ENCODE measurements around the gene CLSTN1.

Gene CLSTN1

GRCh38 chr1:9724706-9725476, 98.9 kb downstream of the CLSTN1 start:
- Histone ChIP-seq H3K4me3 (ENCODE audit: low read depth, low read length, poor library complexity, severe bottlenecking) (no peak overlapping the region), H3K9me2 (ENCODE audit: low read depth, low read length) (no peaks in the 10 kb centered on the region), H3K27ac (ENCODE audit: low read depth, low read length, poor library complexity, severe bottlenecking) (peak overlapping the region; percentile 23), H3K9ac (ENCODE audit: low read length) (no peak overlapping the region), H3K9me3 (ENCODE audit: low read length) (peaks cover 5% of the 10 kb centered on the region; the same call in 1 of the 2 replicates), H2AFZ (ENCODE audit: low read length) (no peak overlapping the region), H3K36me3 (ENCODE audit: insufficient read depth, low read length) (peaks cover 69% of the 10 kb centered on the region), H3K27me3 (ENCODE audit: insufficient read depth, low read length) (no peaks in the 10 kb centered on the region), H4K20me1 (ENCODE audit: insufficient read depth, low read length) (no peaks in the 10 kb centered on the region), H3K4me1 (ENCODE audit: insufficient read depth, low read length, severe bottlenecking) (peaks cover 13% of the 10 kb centered on the region), H3F3A (ENCODE audit: insufficient read depth, low read length) (0 out of 2 replicates have a peak, but pooled peaks cover 3% of the 10 kb centered on the region), H3K79me2 (ENCODE audit: insufficient read depth, low read length) (no peaks in the 10 kb centered on the region), H3K4me2 (ENCODE audit: low read length) (no peak overlapping the region)
- no peak for TF ChIP-seq EZH2 (IDR thresholded peaks at IDR 0.05; ENCODE audit: borderline replicate concordance, low read length)
- TF ChIP-seq CTCF (IDR thresholded peaks at IDR 0.05; ENCODE audit: low read length): peak; percentile 87

GRCh38 chr1:9723926-9724325, 99.8 kb downstream of the CLSTN1 start:
- Histone ChIP-seq H3K27ac (ENCODE audit: low read depth, low read length, poor library complexity, severe bottlenecking) (no peak overlapping the region), H3K9me3 (ENCODE audit: low read length) (peaks cover 5% of the 10 kb centered on the region; the same call in 1 of the 2 replicates), H3K9ac (ENCODE audit: low read length) (no peak overlapping the region), H4K20me1 (ENCODE audit: insufficient read depth, low read length) (no peaks in the 10 kb centered on the region), H3K4me2 (ENCODE audit: low read length) (no peak overlapping the region), H3K36me3 (ENCODE audit: insufficient read depth, low read length) (peaks cover 63% of the 10 kb centered on the region), H3K4me1 (ENCODE audit: insufficient read depth, low read length, severe bottlenecking) (peaks cover 22% of the 10 kb centered on the region), H3F3A (ENCODE audit: insufficient read depth, low read length) (0 out of 2 replicates have a peak, but pooled peaks cover 3% of the 10 kb centered on the region), H3K27me3 (ENCODE audit: insufficient read depth, low read length) (no peaks in the 10 kb centered on the region), H3K9me2 (ENCODE audit: low read depth, low read length) (no peaks in the 10 kb centered on the region), H2AFZ (ENCODE audit: low read length) (no peak overlapping the region), H3K4me3 (ENCODE audit: low read depth, low read length, poor library complexity, severe bottlenecking) (no peak overlapping the region), H3K79me2 (ENCODE audit: insufficient read depth, low read length) (no peaks in the 10 kb centered on the region)
- TF ChIP-seq EZH2 (IDR thresholded peaks at IDR 0.05; ENCODE audit: borderline replicate concordance, low read length): no peak
- TF ChIP-seq CTCF (IDR thresholded peaks at IDR 0.05; ENCODE audit: low read length): no peak

GRCh38 chr1:9723068-9723805, 100.5 kb downstream of the CLSTN1 start:
- Histone ChIP-seq H3K27ac (ENCODE audit: low read depth, low read length, poor library complexity, severe bottlenecking) (no peak overlapping the region), H3K9ac (ENCODE audit: low read length) (no peak overlapping the region), H3K9me3 (ENCODE audit: low read length) (peaks cover 5% of the 10 kb centered on the region; the same call in 1 of the 2 replicates), H3K27me3 (ENCODE audit: insufficient read depth, low read length) (no peaks in the 10 kb centered on the region), H3K4me2 (ENCODE audit: low read length) (no peak overlapping the region), H4K20me1 (ENCODE audit: insufficient read depth, low read length) (no peaks in the 10 kb centered on the region), H3K9me2 (ENCODE audit: low read depth, low read length) (no peaks in the 10 kb centered on the region), H3K36me3 (ENCODE audit: insufficient read depth, low read length) (peaks cover 62% of the 10 kb centered on the region), H3K79me2 (ENCODE audit: insufficient read depth, low read length) (no peaks in the 10 kb centered on the region), H2AFZ (ENCODE audit: low read length) (no peak overlapping the region), H3K4me3 (ENCODE audit: low read depth, low read length, poor library complexity, severe bottlenecking) (no peak overlapping the region), H3F3A (ENCODE audit: insufficient read depth, low read length) (0 out of 2 replicates have a peak, but pooled peaks cover under 1% of the 10 kb centered on the region), H3K4me1 (ENCODE audit: insufficient read depth, low read length, severe bottlenecking) (peaks cover 29% of the 10 kb centered on the region)
- TF ChIP-seq EZH2 (IDR thresholded peaks at IDR 0.05; ENCODE audit: borderline replicate concordance, low read length) (no peak), CTCF (IDR thresholded peaks at IDR 0.05; ENCODE audit: low read length) (no peak)

Data from OCI-LY1 (cell line).